Measurements from ENCODE around the gene ZNF467.

DNA sequence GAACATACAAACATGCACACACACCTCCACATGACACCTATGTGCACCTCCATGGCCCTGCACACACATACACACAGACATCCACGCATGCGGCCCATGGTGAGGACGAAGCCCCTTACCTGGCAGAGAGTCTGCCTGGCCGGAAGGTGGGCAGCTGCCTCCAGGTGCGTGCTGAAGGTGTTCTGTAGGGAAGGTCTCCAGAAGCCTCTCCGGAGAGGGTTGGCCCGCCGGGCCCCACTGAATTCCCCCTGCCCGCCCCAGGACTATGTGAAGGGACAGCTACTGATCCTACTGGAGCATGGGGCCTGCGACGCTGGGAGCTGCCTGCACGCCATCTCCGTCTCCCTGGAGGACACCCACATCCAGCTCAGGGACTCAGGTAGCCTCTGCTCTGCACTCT, 8.5 kb upstream of the ZNF467 start:
- TF ChIP-seq POLR2AphosphoS5 (IDR thresholded peaks at IDR 0.05; ENCODE audit: low read depth) (no peak), GABPA (IDR thresholded peaks at IDR 0.05; ENCODE audit: low read depth) (no peak)
- TF ChIP-seq, protein P1, sequence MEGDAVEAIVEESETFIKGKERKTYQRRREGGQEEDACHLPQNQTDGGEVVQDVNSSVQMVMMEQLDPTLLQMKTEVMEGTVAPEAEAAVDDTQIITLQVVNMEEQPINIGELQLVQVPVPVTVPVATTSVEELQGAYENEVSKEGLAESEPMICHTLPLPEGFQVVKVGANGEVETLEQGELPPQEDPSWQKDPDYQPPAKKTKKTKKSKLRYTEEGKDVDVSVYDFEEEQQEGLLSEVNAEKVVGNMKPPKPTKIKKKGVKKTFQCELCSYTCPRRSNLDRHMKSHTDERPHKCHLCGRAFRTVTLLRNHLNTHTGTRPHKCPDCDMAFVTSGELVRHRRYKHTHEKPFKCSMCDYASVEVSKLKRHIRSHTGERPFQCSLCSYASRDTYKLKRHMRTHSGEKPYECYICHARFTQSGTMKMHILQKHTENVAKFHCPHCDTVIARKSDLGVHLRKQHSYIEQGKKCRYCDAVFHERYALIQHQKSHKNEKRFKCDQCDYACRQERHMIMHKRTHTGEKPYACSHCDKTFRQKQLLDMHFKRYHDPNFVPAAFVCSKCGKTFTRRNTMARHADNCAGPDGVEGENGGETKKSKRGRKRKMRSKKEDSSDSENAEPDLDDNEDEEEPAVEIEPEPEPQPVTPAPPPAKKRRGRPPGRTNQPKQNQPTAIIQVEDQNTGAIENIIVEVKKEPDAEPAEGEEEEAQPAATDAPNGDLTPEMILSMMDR (IDR thresholded peaks at IDR 0.05; ENCODE audit: insufficient read depth, low read length): no peak
- TF ChIP-seq, protein P2, sequence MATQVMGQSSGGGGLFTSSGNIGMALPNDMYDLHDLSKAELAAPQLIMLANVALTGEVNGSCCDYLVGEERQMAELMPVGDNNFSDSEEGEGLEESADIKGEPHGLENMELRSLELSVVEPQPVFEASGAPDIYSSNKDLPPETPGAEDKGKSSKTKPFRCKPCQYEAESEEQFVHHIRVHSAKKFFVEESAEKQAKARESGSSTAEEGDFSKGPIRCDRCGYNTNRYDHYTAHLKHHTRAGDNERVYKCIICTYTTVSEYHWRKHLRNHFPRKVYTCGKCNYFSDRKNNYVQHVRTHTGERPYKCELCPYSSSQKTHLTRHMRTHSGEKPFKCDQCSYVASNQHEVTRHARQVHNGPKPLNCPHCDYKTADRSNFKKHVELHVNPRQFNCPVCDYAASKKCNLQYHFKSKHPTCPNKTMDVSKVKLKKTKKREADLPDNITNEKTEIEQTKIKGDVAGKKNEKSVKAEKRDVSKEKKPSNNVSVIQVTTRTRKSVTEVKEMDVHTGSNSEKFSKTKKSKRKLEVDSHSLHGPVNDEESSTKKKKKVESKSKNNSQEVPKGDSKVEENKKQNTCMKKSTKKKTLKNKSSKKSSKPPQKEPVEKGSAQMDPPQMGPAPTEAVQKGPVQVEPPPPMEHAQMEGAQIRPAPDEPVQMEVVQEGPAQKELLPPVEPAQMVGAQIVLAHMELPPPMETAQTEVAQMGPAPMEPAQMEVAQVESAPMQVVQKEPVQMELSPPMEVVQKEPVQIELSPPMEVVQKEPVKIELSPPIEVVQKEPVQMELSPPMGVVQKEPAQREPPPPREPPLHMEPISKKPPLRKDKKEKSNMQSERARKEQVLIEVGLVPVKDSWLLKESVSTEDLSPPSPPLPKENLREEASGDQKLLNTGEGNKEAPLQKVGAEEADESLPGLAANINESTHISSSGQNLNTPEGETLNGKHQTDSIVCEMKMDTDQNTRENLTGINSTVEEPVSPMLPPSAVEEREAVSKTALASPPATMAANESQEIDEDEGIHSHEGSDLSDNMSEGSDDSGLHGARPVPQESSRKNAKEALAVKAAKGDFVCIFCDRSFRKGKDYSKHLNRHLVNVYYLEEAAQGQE (IDR thresholded peaks at IDR 0.05; ENCODE audit: insufficient replicate concordance, low read depth): no peak
